K562 (cell line): ENCODE results near the gene DPH2. TPM values are rescaled to one million over a fixed set of nuclear protein-coding genes. Genes with fewer than 3 reads are reported as not detected.

Experiments used
- BCOR ChIP-seq: fragments of 450-650 bp; IDR thresholded peaks from 2 replicates; pipeline ENCODE4 v1.6.1; 2016
- DACH1 ChIP-seq: fragments of 450-650 bp; IDR thresholded peaks from 2 replicates; pipeline ENCODE4 v1.6.1; 2018; ENCODE audit not compliant: partially characterized antibody
- GATAD2B ChIP-seq: fragments of 450-650 bp; IDR thresholded peaks from 2 replicates; pipeline ENCODE4 v1.6.1; 2017; ENCODE audit warnings: mild to moderate bottlenecking, borderline replicate concordance
- HDAC1 ChIP-seq, 2 experiments: fragments of 450-650 bp; IDR thresholded peaks; 2 replicates each; pipeline ENCODE4 v1.6.1; 2016 to 2017; ENCODE audit warnings: inconsistent platforms in 1 of 2, mild to moderate bottlenecking in 1 of 2, moderate library complexity in 1 of 2
- KLF6 ChIP-seq: fragments of 250-450 bp; sonication (Bioruptor Pico); IDR thresholded peaks from 2 replicates; pipeline ENCODE4 v1.4.0; 2020; ENCODE audit warnings: mild to moderate bottlenecking, moderate library complexity, borderline replicate concordance
- MBD2 ChIP-seq: sonication (generic); IDR thresholded peaks from 2 replicates; pipeline ENCODE4 v1.6.1; 2016; ENCODE audit warnings: low read depth, borderline replicate concordance
- NCOA1 ChIP-seq: fragments of 450-650 bp; IDR thresholded peaks from 2 replicates; pipeline ENCODE4 v1.6.1; 2016; ENCODE audit warnings: low read depth
- NELFE ChIP-seq: IDR thresholded peaks from 2 replicates; pipeline ENCODE4 v1.6.1; 2011; ENCODE audit warnings: mild to moderate bottlenecking; ENCODE audit not compliant: insufficient read depth, insufficient read length
- RBBP5 ChIP-seq: fragments of 200-600 bp; sonication (generic); IDR thresholded peaks from 2 replicates; pipeline ENCODE4 v1.6.1; 2012; ENCODE audit warnings: borderline replicate concordance, mild to moderate bottlenecking, low read length, control low read depth, inconsistent platforms; ENCODE audit not compliant: insufficient read depth, poor library complexity, severe bottlenecking
- RFX5 ChIP-seq: IDR thresholded peaks from 2 replicates; pipeline ENCODE4 v1.6.1; 2011; ENCODE audit warnings: low read depth, mild to moderate bottlenecking, improper control_type of control experiment, low read length
- SIRT6 ChIP-seq: IDR thresholded peaks from one replicate; pipeline ENCODE4 v1.6.1; 2012; ENCODE audit warnings: low read depth, mild to moderate bottlenecking, control low read depth, inconsistent platforms, low read length, moderate library complexity
- ZNF184 ChIP-seq: sonication (generic); formaldehyde crosslinking; IDR thresholded peaks from 2 replicates; pipeline ENCODE4 v1.5.0; 2020; ENCODE audit warnings: missing genetic modification reagents
- ZNF239 ChIP-seq: fragments of 250-450 bp; sonication (Bioruptor Pico); IDR thresholded peaks from 2 replicates; pipeline ENCODE4 v1.4.0; 2020; ENCODE audit warnings: mild to moderate bottlenecking
- polyA plus RNA-seq, 8 experiments: library from polyadenylated mRNA; depleted of rRNA in 4 of 8; stranded (reverse) in 5 of 8; unstranded in 3 of 8; fragments of >200 nt; fragmentation: Nextera tagmentation in 2 of 8; fragmentation: Illumina TruSeq in 1 of 8; extraction: Ambion mirVana in 2 of 8; extraction: Trizol in 1 of 8; gene quantifications; 2 replicates each; pipeline versions ENCODE4 v1.2.1 to v1.2.3, GENCODE V29; 2011 to 2014; ENCODE audit warnings: inconsistent platforms in 1 of 8, missing spikeins in 1 of 8
- total RNA-seq, 7 experiments: library from RNA; depleted of rRNA in 6 of 7; stranded (reverse); fragments of >200 nt in 6 of 7; fragmentation: Illumina TruSeq in 2 of 7; extraction: Trizol in 2 of 7; gene quantifications; 2 replicates each; pipeline versions ENCODE4 v1.2.1 to v1.2.3, GENCODE V29; 2011 to 2021; ENCODE audit warnings: low replicate concordance in 1 of 7
- TF ChIP-seq, protein P1 (sequence below): sonication (generic); formaldehyde crosslinking; IDR thresholded peaks from 2 replicates; pipeline ENCODE4 v1.8.1; 2023; ENCODE audit warnings: missing genetic modification reagents, mild to moderate bottlenecking, borderline replicate concordance
- TF ChIP-seq, protein P2 (sequence below): sonication (generic); formaldehyde crosslinking; IDR thresholded peaks from 2 replicates; pipeline ENCODE4 v1.8.0; 2022; ENCODE audit warnings: mild to moderate bottlenecking, missing genetic modification reagents
- TF ChIP-seq, protein P3 (sequence below): fragments of 450-650 bp; IDR thresholded peaks from 2 replicates; pipeline ENCODE4 v1.6.1; 2016; ENCODE audit warnings: borderline replicate concordance
- TF ChIP-seq, protein P4 (sequence below): fragments of 450-650 bp; formaldehyde crosslinking; IDR thresholded peaks from 2 replicates; pipeline ENCODE4 v1.4.0; 2020; ENCODE audit warnings: mild to moderate bottlenecking, moderate library complexity

DPH2 gene
- total and polyA plus RNA-seq, 9 of the 15 experiments (the other 6 are each of a cell fraction or from before 2014, with no cell fraction given): 17.9 to 94.1 (median 68.1) TPM

DNA sequence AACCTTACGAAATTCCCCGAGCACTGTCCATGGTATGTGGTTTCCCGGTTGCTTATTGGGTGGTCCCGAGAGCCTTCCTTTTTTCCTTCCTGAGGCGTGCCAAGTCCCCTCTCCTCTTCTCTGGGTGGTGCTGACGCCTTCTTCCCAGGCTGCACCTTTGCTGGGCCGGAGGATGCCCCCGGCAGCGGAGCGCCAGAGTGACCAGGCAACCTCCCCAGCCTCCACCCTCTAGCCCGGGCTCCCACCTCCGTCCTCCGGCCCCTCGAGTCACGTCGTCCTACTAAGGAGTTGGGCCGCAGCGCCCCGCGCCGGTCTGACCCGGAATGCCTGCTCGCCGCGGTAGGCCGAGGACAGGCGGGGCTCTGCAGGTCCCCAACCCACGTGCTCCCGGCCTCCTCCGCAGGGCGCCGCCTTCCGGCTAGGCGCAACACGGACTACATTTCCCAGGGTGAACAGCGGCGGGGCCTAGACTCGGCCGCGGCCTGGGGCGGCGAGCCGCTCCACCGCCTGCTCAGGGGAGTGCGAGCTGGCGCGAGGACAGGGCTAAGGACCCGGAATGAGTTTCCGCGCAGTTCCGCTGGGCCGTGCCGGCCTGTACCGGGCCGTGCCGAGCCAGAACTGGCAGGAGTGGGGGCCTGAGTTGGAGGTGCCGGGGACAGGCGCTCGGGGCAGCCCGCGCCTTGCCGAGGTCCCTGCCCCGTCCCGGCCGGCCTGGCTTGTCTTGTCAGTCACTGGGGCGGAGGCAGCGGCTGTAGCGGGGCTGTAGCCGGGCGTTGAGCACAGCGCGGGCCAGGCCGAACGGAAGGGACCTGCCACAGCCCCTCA is 23.4 kb upstream of the DPH2 start, which contains the start of gene IPO13 (continued):
- TF ChIP-seq, protein P1, sequence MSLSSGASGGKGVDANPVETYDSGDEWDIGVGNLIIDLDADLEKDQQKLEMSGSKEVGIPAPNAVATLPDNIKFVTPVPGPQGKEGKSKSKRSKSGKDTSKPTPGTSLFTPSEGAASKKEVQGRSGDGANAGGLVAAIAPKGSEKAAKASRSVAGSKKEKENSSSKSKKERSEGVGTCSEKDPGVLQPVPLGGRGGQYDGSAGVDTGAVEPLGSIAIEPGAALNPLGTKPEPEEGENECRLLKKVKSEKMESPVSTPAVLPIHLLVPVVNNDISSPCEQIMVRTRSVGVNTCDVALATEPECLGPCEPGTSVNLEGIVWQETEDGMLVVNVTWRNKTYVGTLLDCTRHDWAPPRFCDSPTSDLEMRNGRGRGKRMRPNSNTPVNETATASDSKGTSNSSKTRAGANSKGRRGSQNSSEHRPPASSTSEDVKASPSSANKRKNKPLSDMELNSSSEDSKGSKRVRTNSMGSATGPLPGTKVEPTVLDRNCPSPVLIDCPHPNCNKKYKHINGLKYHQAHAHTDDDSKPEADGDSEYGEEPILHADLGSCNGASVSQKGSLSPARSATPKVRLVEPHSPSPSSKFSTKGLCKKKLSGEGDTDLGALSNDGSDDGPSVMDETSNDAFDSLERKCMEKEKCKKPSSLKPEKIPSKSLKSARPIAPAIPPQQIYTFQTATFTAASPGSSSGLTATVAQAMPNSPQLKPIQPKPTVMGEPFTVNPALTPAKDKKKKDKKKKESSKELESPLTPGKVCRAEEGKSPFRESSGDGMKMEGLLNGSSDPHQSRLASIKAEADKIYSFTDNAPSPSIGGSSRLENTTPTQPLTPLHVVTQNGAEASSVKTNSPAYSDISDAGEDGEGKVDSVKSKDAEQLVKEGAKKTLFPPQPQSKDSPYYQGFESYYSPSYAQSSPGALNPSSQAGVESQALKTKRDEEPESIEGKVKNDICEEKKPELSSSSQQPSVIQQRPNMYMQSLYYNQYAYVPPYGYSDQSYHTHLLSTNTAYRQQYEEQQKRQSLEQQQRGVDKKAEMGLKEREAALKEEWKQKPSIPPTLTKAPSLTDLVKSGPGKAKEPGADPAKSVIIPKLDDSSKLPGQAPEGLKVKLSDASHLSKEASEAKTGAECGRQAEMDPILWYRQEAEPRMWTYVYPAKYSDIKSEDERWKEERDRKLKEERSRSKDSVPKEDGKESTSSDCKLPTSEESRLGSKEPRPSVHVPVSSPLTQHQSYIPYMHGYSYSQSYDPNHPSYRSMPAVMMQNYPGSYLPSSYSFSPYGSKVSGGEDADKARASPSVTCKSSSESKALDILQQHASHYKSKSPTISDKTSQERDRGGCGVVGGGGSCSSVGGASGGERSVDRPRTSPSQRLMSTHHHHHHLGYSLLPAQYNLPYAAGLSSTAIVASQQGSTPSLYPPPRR (CRISPR knock-in tag): no peak; the same call in 1 of the 2 replicates
- TF ChIP-seq HDAC1 (IDR thresholded peaks at IDR 0.05) (peak in 1 of 2 experiments; percentile 97; a peak in 2 of 4 replicates), NCOA1 (no peak; the same call in 1 of the 2 replicates), GATAD2B (no peak), ZNF184 (CRISPR knock-in tag) (no peak), ZNF239 (CRISPR knock-in tag) (no peak), NELFE (no peak), MBD2 (peak; percentile 77), RFX5 (0 out of 2 replicates have a peak, but pooled peaks have one; percentile 31), KLF6 (no peak), RBBP5 (peak; percentile 88), BCOR (no peak; the same call in 1 of the 2 replicates), SIRT6 (no peak), DACH1 (peak; percentile 99)
- TF ChIP-seq, protein P2, sequence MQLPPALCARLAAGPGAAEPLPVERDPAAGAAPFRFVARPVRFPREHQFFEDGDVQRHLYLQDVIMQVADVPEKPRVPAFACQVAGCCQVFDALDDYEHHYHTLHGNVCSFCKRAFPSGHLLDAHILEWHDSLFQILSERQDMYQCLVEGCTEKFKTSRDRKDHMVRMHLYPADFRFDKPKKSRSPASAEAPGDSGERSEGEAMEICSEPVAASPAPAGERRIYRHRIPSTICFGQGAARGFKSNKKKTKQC (CRISPR knock-in tag): peak; percentile 67; the same call in 1 of the 2 replicates
- TF ChIP-seq, protein P3, sequence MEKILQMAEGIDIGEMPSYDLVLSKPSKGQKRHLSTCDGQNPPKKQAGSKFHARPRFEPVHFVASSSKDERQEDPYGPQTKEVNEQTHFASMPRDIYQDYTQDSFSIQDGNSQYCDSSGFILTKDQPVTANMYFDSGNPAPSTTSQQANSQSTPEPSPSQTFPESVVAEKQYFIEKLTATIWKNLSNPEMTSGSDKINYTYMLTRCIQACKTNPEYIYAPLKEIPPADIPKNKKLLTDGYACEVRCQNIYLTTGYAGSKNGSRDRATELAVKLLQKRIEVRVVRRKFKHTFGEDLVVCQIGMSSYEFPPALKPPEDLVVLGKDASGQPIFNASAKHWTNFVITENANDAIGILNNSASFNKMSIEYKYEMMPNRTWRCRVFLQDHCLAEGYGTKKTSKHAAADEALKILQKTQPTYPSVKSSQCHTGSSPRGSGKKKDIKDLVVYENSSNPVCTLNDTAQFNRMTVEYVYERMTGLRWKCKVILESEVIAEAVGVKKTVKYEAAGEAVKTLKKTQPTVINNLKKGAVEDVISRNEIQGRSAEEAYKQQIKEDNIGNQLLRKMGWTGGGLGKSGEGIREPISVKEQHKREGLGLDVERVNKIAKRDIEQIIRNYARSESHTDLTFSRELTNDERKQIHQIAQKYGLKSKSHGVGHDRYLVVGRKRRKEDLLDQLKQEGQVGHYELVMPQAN: peak; percentile 95
- TF ChIP-seq, protein P4, sequence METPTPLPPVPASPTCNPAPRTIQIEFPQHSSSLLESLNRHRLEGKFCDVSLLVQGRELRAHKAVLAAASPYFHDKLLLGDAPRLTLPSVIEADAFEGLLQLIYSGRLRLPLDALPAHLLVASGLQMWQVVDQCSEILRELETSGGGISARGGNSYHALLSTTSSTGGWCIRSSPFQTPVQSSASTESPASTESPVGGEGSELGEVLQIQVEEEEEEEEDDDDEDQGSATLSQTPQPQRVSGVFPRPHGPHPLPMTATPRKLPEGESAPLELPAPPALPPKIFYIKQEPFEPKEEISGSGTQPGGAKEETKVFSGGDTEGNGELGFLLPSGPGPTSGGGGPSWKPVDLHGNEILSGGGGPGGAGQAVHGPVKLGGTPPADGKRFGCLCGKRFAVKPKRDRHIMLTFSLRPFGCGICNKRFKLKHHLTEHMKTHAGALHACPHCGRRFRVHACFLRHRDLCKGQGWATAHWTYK (CRISPR knock-in tag): no peak; the same call in none of the 2 replicates
